HG02588 (cell line): ENCODE results near the gene GALNTL6.
"Not testable (repeated sequence)": the region's sequence is repeated elsewhere in the genome, so short reads cannot be mapped to it uniquely, and the experiment has no call there.

Experiments
- ATAC-seq: cut with Tn5 transposase; IDR thresholded peaks from one replicate; pipeline ENCODE4 v1.9.1; 2021; ENCODE audit warnings: mild to moderate bottlenecking, moderate library complexity; ENCODE audit not compliant: unreplicated experiment

Gene GALNTL6

DNA sequence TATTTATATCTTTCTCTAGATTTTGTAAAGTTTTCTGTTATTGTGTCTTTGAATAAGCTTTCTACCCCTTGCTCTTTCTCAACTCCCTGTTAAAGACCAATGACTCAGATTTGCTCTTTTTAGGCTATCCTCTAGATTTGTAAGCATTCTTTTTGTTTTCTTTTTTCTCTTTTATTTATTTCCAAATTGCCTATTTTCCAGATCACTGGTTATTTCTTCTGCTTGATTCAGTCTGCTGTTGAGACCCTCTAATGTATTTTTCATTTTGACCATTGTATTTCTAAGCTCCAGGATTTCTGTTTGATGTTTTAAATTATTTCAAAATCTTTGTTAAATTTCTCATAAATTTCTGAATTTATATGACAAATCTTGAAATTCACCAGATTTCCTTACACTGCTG lies 892.8 kb downstream of the GALNTL6 start:
- ATAC-seq: no peak

DNA sequence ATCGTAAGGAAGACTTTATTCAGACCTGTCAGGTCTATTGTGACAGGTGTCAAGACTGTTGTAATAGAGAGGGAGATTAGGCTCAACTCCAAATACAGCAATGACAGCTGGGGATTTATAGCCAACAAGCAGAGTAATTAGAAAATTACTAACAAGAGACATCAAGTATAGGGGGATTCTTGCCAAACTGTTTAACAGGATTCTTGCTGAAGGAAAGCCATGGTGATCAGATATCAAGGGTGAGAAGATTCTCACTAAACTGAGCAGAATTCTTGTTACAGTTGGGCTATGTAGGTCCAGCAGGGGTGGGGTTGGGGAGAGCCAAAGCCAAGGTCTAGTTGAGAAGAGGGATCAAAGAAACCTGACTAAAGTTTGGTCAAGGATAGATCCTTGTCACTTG lies 894.4 kb downstream of the GALNTL6 start:
- ATAC-seq: no peak

DNA sequence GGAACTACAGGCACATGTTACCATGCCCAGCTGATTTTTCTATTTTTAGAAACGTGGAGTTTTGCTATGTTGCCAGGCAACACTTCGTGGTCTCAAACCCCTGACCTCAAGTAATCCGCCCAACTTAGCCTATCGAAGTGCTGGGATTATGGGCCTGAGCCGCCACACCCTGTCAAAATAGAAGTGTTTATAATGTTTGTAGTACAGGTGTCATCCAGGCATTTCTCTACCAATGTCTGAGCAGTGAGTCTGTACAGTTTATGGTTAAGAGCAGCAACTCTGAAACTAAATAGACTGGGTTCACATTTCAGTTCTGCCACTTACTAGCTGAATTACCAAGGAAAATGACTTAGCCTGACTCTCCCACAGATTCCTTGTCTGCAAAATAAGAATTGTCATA lies 895.0 kb downstream of the GALNTL6 start:
- no peak for ATAC-seq

GRCh38 chr4:172709376-172709775 lies 896.2 kb downstream of the GALNTL6 start:
- no peak for ATAC-seq

DNA sequence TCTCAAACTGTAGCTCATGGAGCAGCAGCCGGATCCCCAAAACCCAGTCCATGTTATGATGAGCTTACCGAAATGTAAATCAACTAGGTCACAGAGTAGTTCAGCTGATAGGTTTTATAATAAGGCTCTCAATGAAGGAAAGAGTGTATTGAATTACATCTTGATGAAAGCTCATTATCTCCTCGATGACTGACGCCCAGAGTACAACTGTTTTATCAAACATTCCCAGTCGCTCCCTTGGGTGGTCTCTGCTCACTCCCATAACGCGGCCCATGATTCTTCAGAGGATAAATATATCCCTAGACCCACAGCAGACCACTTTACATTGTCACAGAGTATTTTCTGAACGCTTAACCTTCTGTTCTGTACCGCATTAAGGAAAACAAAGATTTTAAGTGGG lies 903.1 kb downstream of the GALNTL6 start:
- no peak for ATAC-seq

DNA sequence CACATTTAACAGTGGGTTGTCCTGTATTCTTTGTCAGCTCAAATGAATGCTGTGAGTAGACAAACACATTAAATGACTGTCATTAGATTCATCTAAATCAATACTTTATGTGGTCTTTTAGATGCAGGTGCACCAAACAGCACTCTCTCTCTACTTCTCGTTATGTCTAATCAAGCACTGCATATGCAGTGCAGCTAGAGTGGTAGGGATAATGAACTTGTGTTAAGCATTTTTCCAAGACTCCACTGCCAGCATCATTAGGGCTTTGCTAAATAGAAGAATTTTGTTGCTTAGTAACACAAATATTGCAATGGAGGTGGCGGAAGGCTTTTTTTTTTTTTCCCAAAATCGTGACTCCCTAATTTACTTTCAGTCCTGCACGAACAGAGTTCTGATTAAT lies 908.5 kb downstream of the GALNTL6 start:
- ATAC-seq: no peak

- ATAC-seq: no peak
These were observed 912.4 kb downstream of the GALNTL6 start for GRCh38 chr4:172725581-172725980.

DNA sequence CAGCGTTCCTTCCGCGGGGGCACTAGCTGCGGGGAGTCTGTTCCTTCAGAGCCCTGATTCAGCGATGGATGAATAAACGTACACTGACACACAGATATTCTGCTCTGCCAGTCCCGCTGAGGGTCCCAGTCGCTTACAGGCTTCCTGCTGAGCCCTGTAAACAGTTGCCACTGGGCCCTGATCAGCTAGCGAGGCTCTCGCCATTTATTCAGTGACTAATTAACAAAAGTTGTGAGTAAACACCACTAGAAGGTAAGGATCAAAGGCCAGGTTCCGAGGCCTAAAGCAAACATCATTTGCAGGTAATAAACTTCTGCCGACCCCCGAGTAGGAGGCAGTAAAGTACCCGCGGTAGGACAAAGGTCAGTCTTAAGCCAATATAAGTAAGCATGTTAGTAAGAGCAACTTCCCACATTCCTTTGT lies 912.8 kb downstream of the GALNTL6 start:
- no peak for ATAC-seq

DNA sequence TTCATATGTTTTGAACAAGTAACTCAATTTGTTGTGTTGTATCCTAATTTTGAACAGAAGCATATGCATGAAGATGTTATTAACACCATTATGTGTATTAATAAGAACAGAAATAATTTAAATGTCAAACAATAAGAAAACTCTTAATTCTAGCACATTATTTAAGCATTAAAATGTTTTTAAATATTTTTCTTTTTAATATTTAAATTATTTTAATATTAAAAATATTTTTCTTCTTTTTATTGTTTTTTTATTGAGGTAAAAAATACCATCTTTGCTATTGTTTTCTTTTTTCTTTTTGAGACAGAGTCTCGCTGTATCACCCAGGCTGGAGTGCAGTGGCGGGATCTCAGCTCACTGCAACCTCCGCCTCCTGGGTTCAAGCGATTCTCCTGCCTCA lies 914.4 kb downstream of the GALNTL6 start:
- ATAC-seq: no peak

- not testable (repeated sequence) for ATAC-seq
These were observed 920.4 kb downstream of the GALNTL6 start for GRCh38 chr4:172733645-172734044.

DNA sequence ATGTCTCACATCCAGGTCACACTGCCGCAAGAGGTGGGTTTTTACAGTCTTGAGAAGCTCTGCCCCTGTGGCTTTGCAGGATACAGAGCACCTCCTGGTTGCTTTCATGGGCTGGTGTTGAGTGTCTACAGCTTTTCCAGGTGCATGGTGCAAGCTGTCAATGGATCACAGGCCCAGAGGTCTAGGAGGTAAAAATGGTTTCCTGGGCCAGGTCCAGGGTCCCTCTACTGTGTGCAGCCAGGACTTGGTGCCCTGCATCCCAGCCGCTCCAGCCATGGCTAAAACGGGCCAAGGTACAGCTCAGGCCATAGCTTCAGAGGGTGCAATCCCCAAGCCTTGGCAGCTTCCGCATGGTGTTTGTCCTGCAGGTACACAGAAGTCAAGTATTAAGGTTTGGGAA lies 921.4 kb downstream of the GALNTL6 start:
- ATAC-seq: no peak

GRCh38 chr4:172736046-172736445 lies 922.8 kb downstream of the GALNTL6 start:
- ATAC-seq: no peak

DNA sequence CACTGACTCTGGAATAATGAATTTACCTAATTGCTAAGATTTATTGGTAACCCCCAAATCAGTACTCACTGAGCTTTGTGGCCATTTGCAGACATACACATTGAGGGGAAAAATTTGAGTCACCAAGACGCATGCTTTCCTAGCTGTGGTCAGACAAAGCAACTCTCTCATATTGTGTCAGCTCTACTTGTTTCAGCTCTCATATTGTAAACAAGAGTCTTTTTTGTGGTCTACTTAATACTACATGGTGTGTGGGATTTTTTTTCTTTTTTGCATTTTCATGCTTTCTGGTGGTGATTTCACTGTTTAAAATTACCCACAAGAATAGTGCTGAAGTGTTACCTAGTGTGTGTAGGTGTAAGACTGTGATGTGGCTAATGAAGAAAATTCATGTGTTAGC lies 927.2 kb downstream of the GALNTL6 start:
- ATAC-seq: peak; percentile 97

DNA sequence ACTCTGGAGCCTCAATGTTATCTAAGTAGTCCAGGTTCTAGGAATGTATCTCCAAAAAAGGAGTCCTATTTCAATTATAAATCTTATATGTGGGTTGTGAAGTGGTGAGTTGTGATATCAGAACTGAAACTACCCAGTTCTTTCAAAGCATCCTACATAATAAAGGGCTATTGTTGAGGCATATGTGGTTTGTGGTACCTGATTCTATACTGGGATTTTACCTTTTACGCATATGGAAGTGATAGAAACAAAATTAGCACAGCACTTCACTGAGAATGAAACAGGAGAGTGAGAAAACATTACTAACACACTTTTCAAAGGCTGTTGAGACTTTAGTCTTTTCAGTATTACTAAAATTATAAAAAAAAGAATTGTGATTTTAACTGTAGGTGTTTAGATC lies 937.7 kb downstream of the GALNTL6 start:
- ATAC-seq: peak; percentile 98

- ATAC-seq: no peak
These were observed 938.3 kb downstream of the GALNTL6 start for GRCh38 chr4:172751550-172751949.

GRCh38 chr4:172758586-172759340 lies 945.6 kb downstream of the GALNTL6 start:
- no peak for ATAC-seq

DNA sequence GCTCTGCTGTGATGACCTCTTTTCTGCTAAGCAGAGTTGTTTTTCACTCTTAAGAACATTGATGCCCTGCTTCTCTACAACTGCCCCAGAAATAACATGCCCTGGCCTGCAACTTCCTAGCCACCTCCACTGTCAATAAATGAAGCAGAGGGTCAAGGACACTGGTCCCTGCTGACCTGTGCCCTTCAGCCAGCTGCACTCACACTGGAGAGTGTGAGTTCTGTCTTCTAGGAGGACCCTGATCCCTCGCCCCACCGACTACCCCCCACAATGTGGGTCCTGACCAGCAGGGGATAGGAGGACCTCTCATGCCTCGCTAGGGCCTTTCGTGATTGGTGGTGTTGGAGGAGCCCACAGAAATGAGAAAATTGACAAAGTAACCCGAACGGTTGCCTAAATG lies 947.3 kb downstream of the GALNTL6 start:
- ATAC-seq: no peak

- no peak for ATAC-seq
These were observed 949.7 kb downstream of the GALNTL6 start for GRCh38 chr4:172762895-172763294.

- no peak for ATAC-seq
These were observed 957.6 kb downstream of the GALNTL6 start for GRCh38 chr4:172770787-172771186.

GRCh38 chr4:172772781-172773180 lies 959.6 kb downstream of the GALNTL6 start:
- ATAC-seq: no peak

- ATAC-seq: no peak
These were observed 963.1 kb downstream of the GALNTL6 start for GRCh38 chr4:172776203-172776861.

DNA sequence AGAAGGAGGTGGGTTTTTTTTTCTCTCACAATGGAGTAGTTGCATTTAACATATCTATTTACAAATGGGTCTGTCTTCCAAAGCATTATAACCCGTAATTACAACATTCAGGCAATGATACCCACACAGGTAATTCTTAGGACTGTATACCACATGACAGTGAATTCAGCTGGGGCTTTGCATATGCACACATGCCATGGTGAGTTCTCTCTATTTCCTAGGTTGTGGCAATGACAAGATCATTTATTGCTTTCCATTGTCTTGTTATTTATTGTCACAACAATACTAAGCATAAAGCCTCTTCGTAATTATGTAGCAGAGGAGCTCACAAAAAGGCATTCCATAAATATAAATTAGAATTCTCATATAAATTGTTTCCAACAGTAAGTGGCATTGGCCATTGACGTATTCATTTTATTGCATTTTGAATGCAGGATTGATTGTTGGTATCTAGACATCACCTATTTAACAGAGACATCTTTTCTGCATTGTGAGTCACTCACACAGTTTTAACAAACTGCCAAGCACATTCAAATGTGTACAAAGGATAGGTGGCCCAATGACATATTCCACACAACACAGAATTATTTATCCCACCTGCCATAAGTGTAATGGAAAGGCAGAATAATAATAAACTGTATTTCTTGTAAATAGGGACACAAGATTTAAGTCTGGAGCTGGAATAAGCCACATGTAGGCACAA lies 964.7 kb downstream of the GALNTL6 start:
- ATAC-seq: no peak
